Body of pancreas (tissue), 4 donors: ENCODE results near the gene CEP72. TPM values are rescaled to one million over a fixed set of nuclear protein-coding genes. Genes with fewer than 3 reads are reported as not detected.

Experiments
- ATAC-seq: fragments of 150-250 bp; one replicate; pipeline ENCODE4 v1.9.1; 2016
- DNase-seq, 4 donors: peaks; one replicate each; pipeline ENCODE4 v3.0.0-alpha.2; 2019
- H3K27ac ChIP-seq, 4 donors: fragments of 200-600 bp; sonication (generic); 1 replicate in 3 of 4; 2 replicates in 1 of 4; pipeline versions ENCODE4 v1.5.1 to v1.6.1; 2016 to 2019; ENCODE audit warnings: mild to moderate bottlenecking in 1 of 4, mixed read lengths in 1 of 4, moderate library complexity in 1 of 4
- H3K27me3 ChIP-seq, 2 donors: fragments of 200-600 bp; sonication (generic); one replicate each; pipeline ENCODE4 v1.6.0; 2016; ENCODE audit warnings: mild to moderate bottlenecking in 1 of 2
- H3K36me3 ChIP-seq, 2 donors: fragments of 200-600 bp; sonication (generic); replicated peaks in 1 of 2; 2 replicates each; pipeline ENCODE4 v1.5.1; 2016; ENCODE audit warnings: low read depth in 2 of 2; ENCODE audit not compliant: insufficient read depth in 1 of 2
- H3K4me1 ChIP-seq: fragments of 200-600 bp; sonication (generic); one replicate; pipeline ENCODE4 v1.6.0; 2016
- H3K4me3 ChIP-seq, 2 donors: fragments of 200-600 bp; sonication (generic); 1 replicate in 1 of 2; 2 replicates in 1 of 2; pipeline ENCODE4 v1.5.1; 2016 to 2019
- H3K9me3 ChIP-seq, 3 donors: fragments of 200-600 bp; sonication (generic); 1 replicate in 2 of 3; 2 replicates in 1 of 3; pipeline ENCODE4 v1.5.1; 2016
- POLR2A ChIP-seq, 3 donors: fragments of 450-650 bp; IDR thresholded peaks; one replicate each; pipeline ENCODE4 v1.6.1; 2016; ENCODE audit warnings: antibody characterized with exemption in 3 of 3, mild to moderate bottlenecking in 2 of 3
- WGBS, 2 donors: methylation state at CpG; one replicate each; pipeline ENCODE4 v1.1.5; 2017; 5-methylcytosine and 5-hydroxymethylcytosine counted together
- intact Hi-C: fragments of 100-400 bp; cut with DNase I; formaldehyde crosslinking; loops from one replicate; pipeline ENCODE4 v1.15.1; 2023
- total RNA-seq, 2 donors: library from RNA; depleted of rRNA; stranded (reverse); fragments of >200 nt; gene quantifications; one replicate each; pipeline ENCODE4 v1.1.0, GENCODE V29; 2016
- TF ChIP-seq, protein P1 (sequence below), 7 experiments: fragments of 450-650 bp in 4 of 7; fragments of 200-600 bp in 3 of 7; sonication (generic) in 3 of 7; IDR thresholded peaks; one replicate each; pipeline ENCODE4 v1.5.1; 2016 to 2019; ENCODE audit warnings: antibody characterized with exemption in 7 of 7

CEP72 gene
- total RNA-seq, 2 donors from 2014 or later, result 1.3 to 7.8 TPM

GRCh38 chr5:636951-637350, 24.8 kb downstream of the CEP72 start:
- intact Hi-C loops, result no loop called here
- no peak for DNase-seq

GRCh38 chr5:637581-638450, 25.7 kb downstream of the CEP72 start:
- Histone ChIP-seq H3K36me3 (peaks cover 0 to 11% of the 10 kb centered on the region in 2 donors), H3K4me3 (no peak overlapping the region), H3K27ac (no peak overlapping the region), H3K4me1 (no peaks in the 10 kb centered on the region), H3K27me3 (no peaks in the 10 kb centered on the region), H3K9me3 (no peaks in the 10 kb centered on the region)
- no peak for DNase-seq
- intact Hi-C loops, result no loop called here
- WGBS, 2 donors, result 93 to 94% methylated on average over 21 to 35 of the region's 42 CpGs
- ATAC-seq, result no peak
- TF ChIP-seq, protein P1, sequence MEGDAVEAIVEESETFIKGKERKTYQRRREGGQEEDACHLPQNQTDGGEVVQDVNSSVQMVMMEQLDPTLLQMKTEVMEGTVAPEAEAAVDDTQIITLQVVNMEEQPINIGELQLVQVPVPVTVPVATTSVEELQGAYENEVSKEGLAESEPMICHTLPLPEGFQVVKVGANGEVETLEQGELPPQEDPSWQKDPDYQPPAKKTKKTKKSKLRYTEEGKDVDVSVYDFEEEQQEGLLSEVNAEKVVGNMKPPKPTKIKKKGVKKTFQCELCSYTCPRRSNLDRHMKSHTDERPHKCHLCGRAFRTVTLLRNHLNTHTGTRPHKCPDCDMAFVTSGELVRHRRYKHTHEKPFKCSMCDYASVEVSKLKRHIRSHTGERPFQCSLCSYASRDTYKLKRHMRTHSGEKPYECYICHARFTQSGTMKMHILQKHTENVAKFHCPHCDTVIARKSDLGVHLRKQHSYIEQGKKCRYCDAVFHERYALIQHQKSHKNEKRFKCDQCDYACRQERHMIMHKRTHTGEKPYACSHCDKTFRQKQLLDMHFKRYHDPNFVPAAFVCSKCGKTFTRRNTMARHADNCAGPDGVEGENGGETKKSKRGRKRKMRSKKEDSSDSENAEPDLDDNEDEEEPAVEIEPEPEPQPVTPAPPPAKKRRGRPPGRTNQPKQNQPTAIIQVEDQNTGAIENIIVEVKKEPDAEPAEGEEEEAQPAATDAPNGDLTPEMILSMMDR (IDR thresholded peaks at IDR 0.05), result no peak
- TF ChIP-seq POLR2A (IDR thresholded peaks at IDR 0.05), result no peak

More at GRCh38 chr5:636951-637350, 24.8 kb downstream of the CEP72 start:
- WGBS, 2 donors, result 90 to 92% methylated on average over 19 to 20 of the region's 20 CpGs
- ATAC-seq, result no peak
- H3K4me3 ChIP-seq, result no peak overlapping the region
- no peak overlapping the region for H3K27ac ChIP-seq
- H3K36me3 ChIP-seq, result peaks cover 0 to 11% of the 10 kb centered on the region in 2 donors
- no peaks in the 10 kb centered on the region for H3K4me1 ChIP-seq
- no peaks in the 10 kb centered on the region for H3K9me3 ChIP-seq
- TF ChIP-seq POLR2A (IDR thresholded peaks at IDR 0.05), result no peak
- TF ChIP-seq, protein P1 (IDR thresholded peaks at IDR 0.05), result no peak
- no peaks in the 10 kb centered on the region for H3K27me3 ChIP-seq

GRCh38 chr5:638501-639252, 26.5 kb downstream of the CEP72 start:
- no peak overlapping the region for H3K27ac ChIP-seq
- no peak overlapping the region for H3K4me3 ChIP-seq
- no peaks in the 10 kb centered on the region for H3K27me3 ChIP-seq
- TF ChIP-seq, protein P1 (IDR thresholded peaks at IDR 0.05), result no peak
- DNase-seq (no peak), ATAC-seq (no peak)
- peaks cover 0 to 11% of the 10 kb centered on the region in 2 donors for H3K36me3 ChIP-seq
- no peaks in the 10 kb centered on the region for H3K4me1 ChIP-seq
- no peaks in the 10 kb centered on the region for H3K9me3 ChIP-seq
- intact Hi-C loops, result no loop called here
- WGBS, 2 donors, result 90 to 92% methylated on average over 20 to 29 of the region's 29 CpGs

- ATAC-seq, result no peak
- no peaks in the 10 kb centered on the region for H3K27me3 ChIP-seq
- no peaks in the 10 kb centered on the region for H3K4me1 ChIP-seq
- WGBS, 2 donors, result 92 to 100% methylated on average over 6 to 9 of the region's 9 CpGs
- H3K9me3 ChIP-seq, result no peaks in the 10 kb centered on the region
- intact Hi-C loops, result no loop called here
- peaks cover 0 to 11% of the 10 kb centered on the region in 2 donors for H3K36me3 ChIP-seq
- H3K4me3 ChIP-seq, result no peak overlapping the region
- no peak for DNase-seq
- TF ChIP-seq, protein P1 (IDR thresholded peaks at IDR 0.05), result no peak
- no peak for TF ChIP-seq POLR2A (IDR thresholded peaks at IDR 0.05)
- no peak overlapping the region for H3K27ac ChIP-seq
These were observed 27.1 kb downstream of the CEP72 start for GRCh38 chr5:639253-639530.
